GM10248 (cell line): ENCODE data around the gene PCDHGA3.
A peak's percentile ranks its signal among the peaks of the same experiment; 100 is the strongest.

Experiments
- CTCF ChIA-PET: fragments of 300-600 bp; sonication (Branson Sonifier 250); formaldehyde crosslinking; extraction: SDS; loops from one replicate; lab custom pipeline; 2021; ENCODE audit warnings: antibody characterized with exemption; lab: Yijun Ruan, JAX
- POLR2A ChIA-PET: fragments of 350-650 bp; sonication (Branson Sonifier 250); formaldehyde crosslinking; extraction: SDS; loops from one replicate; lab custom pipeline; 2020; ENCODE audit warnings: antibody characterized with exemption; lab: Yijun Ruan, JAX
- DNase-seq: peaks from one replicate; pipeline ENCODE4 v3.0.0; 2012; ENCODE audit errors: extremely low spot score
- CTCF ChIP-seq: IDR thresholded peaks from 2 replicates; pipeline ENCODE4 v1.5.1; 2012; ENCODE audit warnings: mild to moderate bottlenecking, low read depth; ENCODE audit errors: extremely low read depth, missing control alignments, control extremely low read depth

Gene PCDHGA3

GRCh38 chr5:141319699-141320098 lies 23.9 kb upstream of the PCDHGA3 start:
- no peak for DNase-seq
- CTCF ChIA-PET, result interaction anchor here (0.6 to 4.4 kb wide), 34 partner anchors 8 to 601 kb away, joined by 3 to 53 read pairs (median 4); partner anchors contain the start of genes PCDHGA1, PCDHGA10, PCDHGA11 and PCDHGA2
- POLR2A ChIA-PET, result interaction anchor here (0.6 to 1.7 kb wide), 3 partner anchors 11 to 984 kb away, joined by 3 to 4 read pairs (median 4); partner anchors contain the start of genes DIAPH1 and PCDHGA1
- no peak for TF ChIP-seq CTCF

GRCh38 chr5:141320225-141321169 lies 23.1 kb upstream of the PCDHGA3 start, which contains the start of gene TAF7:
TAF7 (minus strand) TSS chr5:141320784; CDS start chr5:141320044, 740 bp downstream.
- CTCF ChIA-PET, result interaction anchor here (0.6 to 4.4 kb wide), 42 partner anchors 9 to 602 kb away, joined by 3 to 53 read pairs (median 4); partner anchors contain the start of genes PCDHGA1, PCDHGA10, PCDHGA11 and PCDHGA2
- DNase-seq, result peak; percentile 93
- POLR2A ChIA-PET, result interaction anchor here (0.6 to 1.7 kb wide), 4 partner anchors 10 to 985 kb away, joined by 3 to 4 read pairs (median 4); partner anchors contain the start of genes DIAPH1 and PCDHGA1

GRCh38 chr5:141322261-141322660 lies 21.4 kb upstream of the PCDHGA3 start:
- POLR2A ChIA-PET, result no interaction called here
- no peak for TF ChIP-seq CTCF
- CTCF ChIA-PET, result interaction anchor here (1.9 to 4.0 kb wide), 2 partner anchors 242 to 245 kb away, joined by 6 to 17 read pairs; no protein-coding TSS in a partner anchor
- DNase-seq, result no peak

More at GRCh38 chr5:141320225-141321169, 23.1 kb upstream of the PCDHGA3 start, which contains the start of gene TAF7:
- peak; percentile 95 for TF ChIP-seq CTCF

- TF ChIP-seq CTCF, result peak; percentile 43
- CTCF ChIA-PET, result interaction anchor here (0.7 to 4.6 kb wide), 7 partner anchors 10 to 242 kb away, joined by 3 to 14 read pairs (median 4); partner anchors contain the start of genes PCDHGA2 and PCDHGB3
- peak; percentile 62 for DNase-seq
- POLR2A ChIA-PET, result no interaction called here
Observed at GRCh38 chr5:141326088-141326854, 17.4 kb upstream of the PCDHGA3 start.

GRCh38 chr5:141328231-141328630 lies 15.4 kb upstream of the PCDHGA3 start:
- DNase-seq, result no peak
- TF ChIP-seq CTCF, result no peak
- ChIA-PET POLR2A (no interaction called here), CTCF (interaction anchor here (0.8 to 4.4 kb wide), 8 partner anchors 9 to 236 kb away, joined by 3 to 53 read pairs (median 4); partner anchors contain the start of genes PCDHGB1, PCDHGB6 and TAF7)
